Measurements from ENCODE around the gene IL12RB1.

IL12RB1 gene

DNA sequence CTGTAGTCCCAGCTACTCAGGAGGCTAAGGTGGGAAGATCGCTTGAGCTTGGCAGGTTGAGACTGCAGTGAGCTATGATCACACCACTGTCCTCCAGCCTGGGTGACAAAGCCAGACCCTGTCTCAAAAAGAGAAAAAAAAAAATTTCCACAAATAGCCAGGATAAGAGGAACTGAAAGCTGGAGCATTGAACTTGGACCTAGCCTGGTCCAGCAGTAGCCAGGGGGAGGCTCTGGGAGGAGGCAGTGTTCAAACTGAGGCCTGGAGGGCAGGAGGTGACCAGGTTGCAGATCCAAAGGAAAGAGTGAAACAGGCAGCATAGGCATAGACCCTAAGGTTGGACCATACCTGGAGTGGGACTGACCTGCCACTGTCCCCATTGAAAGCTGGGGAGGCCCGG, 39.4 kb upstream of the IL12RB1 start:
- no peak overlapping the region for H3K4me3 ChIP-seq (ENCODE audit: low read depth, low read length)
- TF ChIP-seq, protein P1, sequence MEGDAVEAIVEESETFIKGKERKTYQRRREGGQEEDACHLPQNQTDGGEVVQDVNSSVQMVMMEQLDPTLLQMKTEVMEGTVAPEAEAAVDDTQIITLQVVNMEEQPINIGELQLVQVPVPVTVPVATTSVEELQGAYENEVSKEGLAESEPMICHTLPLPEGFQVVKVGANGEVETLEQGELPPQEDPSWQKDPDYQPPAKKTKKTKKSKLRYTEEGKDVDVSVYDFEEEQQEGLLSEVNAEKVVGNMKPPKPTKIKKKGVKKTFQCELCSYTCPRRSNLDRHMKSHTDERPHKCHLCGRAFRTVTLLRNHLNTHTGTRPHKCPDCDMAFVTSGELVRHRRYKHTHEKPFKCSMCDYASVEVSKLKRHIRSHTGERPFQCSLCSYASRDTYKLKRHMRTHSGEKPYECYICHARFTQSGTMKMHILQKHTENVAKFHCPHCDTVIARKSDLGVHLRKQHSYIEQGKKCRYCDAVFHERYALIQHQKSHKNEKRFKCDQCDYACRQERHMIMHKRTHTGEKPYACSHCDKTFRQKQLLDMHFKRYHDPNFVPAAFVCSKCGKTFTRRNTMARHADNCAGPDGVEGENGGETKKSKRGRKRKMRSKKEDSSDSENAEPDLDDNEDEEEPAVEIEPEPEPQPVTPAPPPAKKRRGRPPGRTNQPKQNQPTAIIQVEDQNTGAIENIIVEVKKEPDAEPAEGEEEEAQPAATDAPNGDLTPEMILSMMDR (IDR thresholded peaks at IDR 0.05; ENCODE audit: low read depth, low read length): no peak

DNA sequence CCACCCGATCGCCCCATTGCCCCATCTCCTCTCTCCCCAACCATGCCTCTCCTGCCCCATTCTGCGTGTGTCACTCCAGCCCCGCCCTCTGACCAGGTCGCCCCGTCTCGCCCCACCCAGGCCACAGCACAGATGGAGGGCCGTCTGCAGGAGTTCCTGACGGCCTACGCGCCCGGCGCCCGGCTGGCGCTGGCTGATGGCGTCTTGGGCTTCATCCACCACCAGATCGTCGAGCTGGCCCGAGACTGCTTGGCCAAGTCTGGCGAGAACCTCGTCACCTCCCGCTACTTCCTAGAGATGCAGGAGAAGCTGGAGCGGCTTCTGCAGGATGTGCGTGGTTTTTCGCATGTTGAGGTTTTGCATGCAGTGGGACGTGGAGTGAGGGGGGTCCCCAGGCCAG, 37.1 kb upstream of the IL12RB1 start:
- TF ChIP-seq, protein P1 (IDR thresholded peaks at IDR 0.05; ENCODE audit: low read depth, low read length): no peak
- no peak overlapping the region for H3K4me3 ChIP-seq (ENCODE audit: low read depth, low read length)

- TF ChIP-seq, protein P1 (IDR thresholded peaks at IDR 0.05; ENCODE audit: low read depth, low read length): no peak
- H3K4me3 ChIP-seq (ENCODE audit: low read depth, low read length): no peak overlapping the region
Measured at GRCh38 chr19:18122860-18123795, 36.4 kb upstream of the IL12RB1 start.

GRCh38 chr19:18122424-18122823, 35.7 kb upstream of the IL12RB1 start:
- H3K4me3 ChIP-seq (ENCODE audit: low read depth, low read length): no peak overlapping the region
- TF ChIP-seq, protein P1 (IDR thresholded peaks at IDR 0.05; ENCODE audit: low read depth, low read length): no peak

DNA sequence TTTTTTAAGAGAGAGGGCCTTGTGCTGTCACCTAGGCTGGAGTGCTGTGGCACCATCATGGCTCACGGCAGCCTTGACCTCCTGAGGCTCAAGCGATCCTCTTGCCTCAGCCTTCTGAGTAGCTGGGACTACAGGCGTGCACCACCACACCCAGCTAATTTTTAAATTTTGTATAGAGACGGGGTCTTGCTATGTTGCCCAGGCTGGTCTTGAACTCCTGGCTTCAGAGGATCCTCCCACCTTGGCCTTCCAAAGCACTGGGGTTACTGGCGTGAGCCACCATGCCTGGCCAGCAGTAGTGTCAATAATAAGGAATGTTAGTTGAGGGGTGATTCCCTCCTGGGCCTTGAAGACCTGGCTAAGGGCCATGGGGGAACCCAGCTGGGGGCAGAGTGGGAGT, 34.4 kb upstream of the IL12RB1 start:
- TF ChIP-seq, protein P1 (IDR thresholded peaks at IDR 0.05; ENCODE audit: low read depth, low read length): no peak
- no peak overlapping the region for H3K4me3 ChIP-seq (ENCODE audit: low read depth, low read length)

- TF ChIP-seq, protein P1 (IDR thresholded peaks at IDR 0.05; ENCODE audit: low read depth, low read length): no peak
- no peak overlapping the region for H3K4me3 ChIP-seq (ENCODE audit: low read depth, low read length)
Measured at GRCh38 chr19:18120127-18120526, 33.4 kb upstream of the IL12RB1 start.

DNA sequence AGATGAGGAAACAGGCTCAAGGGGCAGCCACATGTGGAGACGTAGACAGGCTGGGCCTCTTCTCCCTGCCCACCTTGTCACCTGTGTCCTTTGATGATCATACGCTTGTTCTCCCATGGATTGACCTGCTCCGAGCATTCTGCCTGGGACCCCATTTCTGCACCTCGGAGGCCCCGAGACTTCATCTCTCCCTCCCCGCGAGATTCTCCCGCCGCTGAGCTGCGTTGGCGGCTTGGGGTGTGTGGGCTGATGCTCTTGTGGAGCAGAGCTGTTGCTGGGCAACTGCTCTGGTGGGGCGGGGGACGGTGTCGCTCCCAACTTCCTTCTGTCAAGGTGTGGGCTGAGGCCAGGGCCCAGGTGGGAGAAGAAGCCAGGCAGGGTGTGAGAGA, 33.0 kb upstream of the IL12RB1 start:
- TF ChIP-seq, protein P1 (IDR thresholded peaks at IDR 0.05; ENCODE audit: low read depth, low read length): no peak
- H3K4me3 ChIP-seq (ENCODE audit: low read depth, low read length): no peak overlapping the region

Measured in WI38 (cell line).